NCI-H748 treated with DMSO at 0.1 percent for 48 hours (cell line): ENCODE measurements around the gene VOPP1.

Experiments used
- DNase-seq: peaks from one replicate; lab custom pipeline; 2025; lab: John Stamatoyannopoulos, UW

VOPP1 gene

DNA sequence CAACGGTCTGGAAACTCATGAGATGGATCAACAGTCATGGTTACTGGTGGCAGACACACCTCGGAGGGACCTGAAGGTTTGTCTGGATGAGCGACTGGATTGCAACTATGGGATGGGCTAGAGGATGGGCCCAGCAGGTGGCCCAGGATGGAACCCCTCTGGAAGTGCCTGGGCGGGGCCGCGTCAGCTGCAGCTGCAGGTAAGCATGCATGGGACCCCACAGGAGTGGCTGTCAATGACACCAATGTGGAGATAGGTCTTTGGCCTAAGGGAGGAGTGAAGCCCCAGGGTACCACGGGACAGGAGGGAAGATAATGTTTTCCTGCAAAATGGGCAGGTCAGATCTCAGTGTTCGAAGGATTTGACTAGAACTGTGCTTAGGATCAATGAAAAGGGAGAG, 103.8 kb downstream of the VOPP1 start:
- no peak for DNase-seq

DNA sequence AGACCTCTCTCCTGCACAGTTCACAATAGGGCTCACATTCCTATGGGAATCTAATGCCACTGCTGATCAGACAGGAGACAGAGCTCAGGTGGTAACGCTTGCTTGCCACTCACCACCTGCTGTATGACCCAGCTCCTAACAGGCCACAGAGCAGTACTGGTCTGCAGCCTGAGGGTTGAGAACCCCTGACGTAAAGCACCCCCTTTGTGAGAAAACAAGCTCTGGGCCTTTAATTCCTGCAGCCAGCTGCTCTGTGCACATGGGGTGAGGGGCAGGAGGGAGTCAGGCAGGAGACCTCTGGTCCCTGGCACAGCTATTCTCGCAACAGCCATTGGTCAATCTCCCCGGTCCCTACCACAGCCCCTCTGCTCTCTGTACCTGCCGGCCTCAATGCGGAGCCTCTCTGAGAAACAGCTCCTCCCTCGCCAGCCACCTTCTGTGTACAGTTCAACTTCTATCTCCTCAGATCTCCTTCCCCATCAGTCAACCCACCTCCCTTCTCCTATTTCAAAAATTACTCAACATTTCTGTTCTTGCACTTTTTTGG, 105.2 kb downstream of the VOPP1 start:
- no peak for DNase-seq

DNA sequence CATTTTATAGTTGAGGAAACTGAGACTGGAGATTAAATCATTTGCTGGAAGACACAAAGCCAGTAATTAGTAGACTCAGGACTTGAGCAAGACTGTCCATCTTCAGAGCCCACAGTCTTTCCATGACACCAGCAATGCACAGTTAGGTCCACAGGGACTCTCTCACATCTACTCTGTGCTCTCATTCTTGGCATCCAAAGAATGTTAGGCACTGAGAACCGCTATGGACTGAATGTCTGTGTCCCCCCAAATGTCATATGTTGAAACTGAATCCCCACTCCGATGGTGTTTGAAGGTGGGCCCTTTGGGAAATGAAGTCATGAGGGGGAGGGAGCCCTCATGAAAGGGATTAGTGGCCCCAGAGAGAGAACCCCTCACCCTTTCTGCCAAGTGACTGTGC, 106.6 kb downstream of the VOPP1 start:
- DNase-seq, result no peak

DNA sequence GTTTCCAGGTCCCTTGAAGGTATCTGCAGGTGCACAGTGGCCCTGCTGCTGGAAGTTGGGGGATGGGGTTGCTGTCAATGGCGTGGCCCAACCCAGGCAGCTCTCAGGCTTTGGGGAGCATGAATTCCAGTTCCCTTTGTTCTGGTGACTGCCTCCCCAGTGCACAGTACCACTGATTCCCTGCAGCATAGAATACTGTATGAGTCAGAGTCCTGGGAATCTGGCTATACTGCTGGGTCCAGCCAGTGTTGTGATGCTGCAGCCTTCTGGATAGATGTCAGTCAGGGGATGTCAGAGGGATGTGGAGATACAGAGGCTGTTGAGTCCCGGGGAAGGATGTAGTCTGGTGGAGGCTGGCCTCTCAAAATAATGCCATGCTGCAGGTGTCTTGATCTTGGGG, 107.9 kb downstream of the VOPP1 start:
- DNase-seq, result no peak

DNA sequence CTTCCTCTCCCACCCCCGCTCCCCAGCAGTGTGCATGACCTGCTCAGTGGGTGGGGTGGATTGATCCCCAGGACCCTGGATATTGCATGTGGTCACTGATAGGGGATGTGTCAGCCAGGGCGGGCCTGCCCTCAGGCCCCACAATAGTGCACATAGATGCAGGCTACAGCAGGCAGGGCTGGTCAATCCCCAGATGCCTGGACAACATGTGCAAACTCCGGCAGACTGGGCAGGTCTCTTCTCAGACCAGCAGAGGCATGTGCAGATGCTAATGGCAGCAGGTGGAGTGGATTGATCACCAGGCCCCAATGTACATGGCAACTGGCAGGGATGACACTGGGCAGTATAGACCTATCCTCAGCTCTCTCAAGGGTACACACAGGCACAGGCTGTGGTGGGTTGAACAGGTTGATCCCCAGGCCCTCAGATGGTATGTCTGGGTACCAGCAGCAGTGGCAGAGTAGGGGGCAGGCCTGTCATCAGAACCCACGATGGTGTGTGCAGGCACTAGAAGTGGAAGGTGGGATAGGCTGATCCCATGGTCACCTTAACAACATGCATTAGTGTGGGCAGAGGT, 108.5 kb downstream of the VOPP1 start:
- no peak for DNase-seq

DNA sequence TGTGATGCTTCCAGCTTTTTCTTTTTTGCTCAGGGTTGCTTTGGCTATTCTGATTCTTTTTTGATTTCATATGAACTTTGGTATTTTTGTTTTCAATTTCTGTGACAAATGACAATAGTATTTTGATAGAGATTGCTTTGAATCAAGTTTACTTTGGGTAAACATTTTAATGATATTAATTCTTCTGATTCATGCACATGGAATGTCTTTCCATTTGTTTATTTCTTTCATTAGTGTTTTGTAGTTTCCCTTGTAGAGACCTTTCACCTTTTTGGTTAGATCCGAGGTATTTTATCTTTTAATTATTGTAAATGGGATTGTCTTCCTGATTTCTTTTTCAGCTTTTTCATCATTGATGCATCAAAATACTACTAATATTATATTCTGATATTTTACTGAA, 114.0 kb downstream of the VOPP1 start:
- DNase-seq, result no peak

DNA sequence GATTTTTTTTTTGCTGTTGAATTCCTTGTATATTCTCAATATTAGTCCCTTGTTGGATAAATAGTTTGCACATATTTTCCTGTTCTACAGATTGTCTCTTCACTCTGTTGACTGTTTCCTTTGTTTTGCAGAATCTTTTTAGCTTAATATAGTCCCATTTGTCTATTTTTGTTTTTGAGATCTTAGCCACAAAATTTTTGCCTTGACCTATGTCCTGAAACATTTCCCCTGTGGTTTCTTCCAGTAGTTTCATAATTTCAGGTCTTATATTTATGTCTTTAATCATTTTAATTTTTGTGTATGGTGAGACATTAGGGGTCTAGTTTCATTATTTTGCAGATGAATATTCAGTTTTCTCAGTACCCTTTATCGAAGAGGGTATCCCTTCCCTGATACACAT, 114.5 kb downstream of the VOPP1 start:
- DNase-seq, result no peak

DNA sequence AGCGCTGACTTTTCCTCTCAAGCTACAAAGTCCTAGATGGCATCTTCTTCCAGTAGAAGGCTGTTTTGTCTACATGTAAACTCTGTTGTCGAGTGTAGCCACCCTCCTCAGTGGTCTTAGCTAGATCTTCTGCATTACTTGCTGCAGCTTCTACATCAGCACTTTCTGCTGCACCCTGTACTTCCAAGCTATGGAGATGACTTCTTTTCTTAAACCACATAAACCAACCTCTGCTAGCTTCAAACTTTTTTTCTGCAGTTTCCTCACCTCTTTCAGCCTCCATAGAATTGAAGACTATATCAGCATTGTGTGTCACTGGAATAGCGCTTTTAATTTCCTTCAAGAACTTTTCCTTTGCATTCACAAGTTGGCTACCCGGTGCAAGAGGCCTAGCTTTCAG, 119.3 kb downstream of the VOPP1 start:
- DNase-seq, result no peak

DNA sequence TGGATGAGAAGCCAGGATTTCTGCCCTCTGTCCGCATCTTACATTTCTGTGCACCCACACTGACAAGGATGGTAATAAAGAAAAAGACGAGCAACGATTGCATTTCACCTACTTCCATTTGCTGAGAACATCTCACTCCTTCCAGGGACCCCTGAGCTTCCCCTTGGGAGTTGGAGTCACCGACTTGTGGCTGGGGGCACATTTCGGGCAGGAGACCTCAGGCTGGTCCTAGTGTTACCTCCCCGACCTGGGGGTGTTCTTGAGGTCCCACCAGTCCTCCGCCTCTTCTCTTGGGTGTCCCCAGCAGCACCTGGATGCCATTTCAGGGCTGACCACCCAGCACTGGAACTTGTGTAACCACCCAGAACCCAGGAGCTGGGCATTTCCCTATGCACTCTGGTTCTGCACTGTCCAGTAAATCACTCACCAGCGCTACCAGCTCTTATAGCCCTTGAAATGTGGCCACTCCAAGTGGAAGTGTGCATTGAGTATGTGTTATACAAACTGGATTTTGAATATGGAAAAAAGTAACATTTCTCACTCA, 122.2 kb downstream of the VOPP1 start:
- no peak for DNase-seq

DNA sequence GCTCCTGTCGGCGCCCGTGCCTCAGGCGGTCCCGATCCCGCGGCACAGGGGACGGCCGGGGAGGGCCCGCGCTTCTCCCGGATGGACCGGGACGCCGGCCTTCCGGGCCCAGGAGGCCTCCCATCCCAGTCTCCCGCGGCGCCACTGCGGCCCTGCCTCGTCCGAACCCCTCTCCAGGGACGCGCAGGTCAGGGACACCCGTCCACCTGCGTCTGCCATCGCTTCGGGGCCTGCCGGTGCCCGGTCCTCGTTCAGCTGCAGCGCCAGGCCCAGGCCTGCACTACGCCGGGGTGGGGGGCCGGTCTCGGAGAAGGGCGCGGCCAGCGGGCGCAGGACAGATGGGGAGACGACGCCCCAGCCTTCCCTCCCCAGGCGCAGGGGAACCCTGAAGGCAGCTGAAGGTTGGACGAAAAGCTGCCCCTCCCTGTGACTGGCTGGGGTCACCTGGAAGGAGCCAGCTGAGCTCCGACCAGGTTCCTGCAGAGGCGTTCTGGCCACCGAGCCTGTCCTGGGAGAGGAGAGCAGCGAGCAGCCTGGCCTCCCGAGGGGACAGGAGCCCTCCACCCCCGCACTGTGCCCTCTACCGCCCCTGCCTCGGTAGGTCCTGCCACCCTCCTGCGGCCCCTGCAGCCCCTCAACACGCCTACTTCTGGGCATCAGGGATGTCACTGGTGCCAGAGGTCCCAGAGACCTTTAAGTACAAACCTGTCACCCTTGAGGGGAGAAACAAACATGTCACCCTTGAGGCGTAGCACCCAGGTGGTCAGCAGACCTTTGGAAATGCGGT, 122.9 kb downstream of the VOPP1 start:
- DNase-seq, result no peak

DNA sequence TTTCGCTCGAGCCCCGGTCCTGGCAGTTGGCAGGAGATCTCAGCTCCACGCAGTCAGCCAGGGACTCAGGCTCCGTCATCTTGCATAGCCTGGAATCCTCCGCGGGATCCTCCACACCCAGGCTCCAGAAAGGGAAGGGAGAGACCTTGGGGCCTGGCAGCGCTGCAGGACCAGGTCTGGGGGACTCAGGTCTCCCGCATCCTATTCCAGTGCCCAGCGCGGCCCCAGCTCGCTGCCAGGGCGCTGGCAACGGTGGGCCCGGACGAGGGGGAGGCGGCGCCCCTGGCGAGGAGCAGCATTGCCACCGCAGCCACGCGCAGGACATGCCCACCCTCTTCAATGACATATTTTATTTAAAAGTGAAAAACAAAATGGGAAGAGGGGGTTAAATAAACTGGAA, 123.8 kb downstream of the VOPP1 start:
- DNase-seq, result no peak

DNA sequence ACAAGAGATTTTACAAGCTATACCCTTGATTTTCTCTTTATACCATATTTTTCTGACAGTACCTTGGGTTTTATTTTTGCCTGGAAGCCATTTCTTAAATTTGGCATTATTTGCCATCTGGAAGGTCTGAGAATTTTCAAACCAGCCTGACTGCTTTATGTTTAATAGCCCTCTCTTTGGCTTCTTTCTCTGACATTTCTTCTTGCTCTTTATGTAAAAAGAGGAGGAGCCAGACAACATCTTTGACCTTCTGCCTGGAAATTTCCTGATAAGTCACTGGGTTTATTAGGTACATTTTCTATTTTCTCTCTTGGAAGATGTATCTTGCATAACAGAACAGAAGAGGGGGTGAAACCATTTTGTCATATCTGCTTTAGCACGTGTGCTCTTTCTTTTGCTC, 127.5 kb downstream of the VOPP1 start:
- DNase-seq, result no peak

DNA sequence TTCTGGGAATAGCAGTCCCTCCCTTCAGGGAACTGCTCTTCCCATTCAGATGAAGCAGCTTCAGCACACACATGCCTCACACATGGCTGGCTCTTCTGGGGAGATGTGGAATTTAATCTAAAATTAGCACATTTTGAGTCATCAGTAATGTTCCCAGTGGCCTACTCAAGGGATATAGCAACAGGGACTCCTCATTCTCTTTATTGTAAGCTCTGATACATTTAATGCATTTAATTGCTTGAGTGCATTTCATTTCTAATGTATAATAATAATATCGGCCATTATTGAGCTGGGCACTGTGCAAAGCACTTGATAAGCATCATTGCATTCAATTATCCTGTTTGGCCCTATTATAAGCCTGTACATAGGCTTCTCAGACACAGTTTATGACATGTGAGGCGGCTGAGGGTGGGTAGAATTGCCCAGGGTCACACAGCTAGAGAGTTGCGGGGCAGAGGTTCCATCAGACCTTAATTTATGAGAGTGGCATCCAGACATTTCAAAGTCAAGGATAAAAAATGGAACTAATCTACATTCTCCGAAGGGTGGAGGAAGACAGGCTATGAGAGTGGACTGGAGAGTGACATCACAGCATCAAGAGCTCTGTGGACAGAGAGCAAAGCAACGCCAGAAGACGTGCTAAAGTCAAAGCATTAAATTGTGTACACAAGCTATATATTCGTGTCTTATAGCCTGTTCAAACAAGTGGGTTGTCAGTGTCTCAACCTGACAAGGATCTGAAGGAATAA, 130.4 kb downstream of the VOPP1 start:
- no peak for DNase-seq

DNA sequence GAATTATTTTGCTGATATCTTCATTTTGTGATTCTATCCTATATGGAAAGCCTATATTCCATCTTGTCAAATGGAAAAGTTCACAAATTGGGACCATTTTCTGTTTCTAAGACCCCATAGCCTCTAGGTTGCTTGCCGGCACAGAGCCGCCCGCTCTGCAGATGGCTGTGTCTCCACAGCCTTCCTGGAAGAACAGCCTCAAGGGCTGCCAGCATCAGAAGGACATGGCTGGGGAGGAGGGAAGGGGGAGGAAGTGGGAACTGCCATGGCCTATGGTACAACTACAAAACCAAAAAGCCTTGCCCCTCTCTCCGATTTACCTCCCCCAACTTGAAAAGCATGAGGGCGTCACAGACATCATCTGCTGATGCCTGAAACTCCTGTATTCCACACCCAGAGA, 131.3 kb downstream of the VOPP1 start:
- DNase-seq, result no peak

DNA sequence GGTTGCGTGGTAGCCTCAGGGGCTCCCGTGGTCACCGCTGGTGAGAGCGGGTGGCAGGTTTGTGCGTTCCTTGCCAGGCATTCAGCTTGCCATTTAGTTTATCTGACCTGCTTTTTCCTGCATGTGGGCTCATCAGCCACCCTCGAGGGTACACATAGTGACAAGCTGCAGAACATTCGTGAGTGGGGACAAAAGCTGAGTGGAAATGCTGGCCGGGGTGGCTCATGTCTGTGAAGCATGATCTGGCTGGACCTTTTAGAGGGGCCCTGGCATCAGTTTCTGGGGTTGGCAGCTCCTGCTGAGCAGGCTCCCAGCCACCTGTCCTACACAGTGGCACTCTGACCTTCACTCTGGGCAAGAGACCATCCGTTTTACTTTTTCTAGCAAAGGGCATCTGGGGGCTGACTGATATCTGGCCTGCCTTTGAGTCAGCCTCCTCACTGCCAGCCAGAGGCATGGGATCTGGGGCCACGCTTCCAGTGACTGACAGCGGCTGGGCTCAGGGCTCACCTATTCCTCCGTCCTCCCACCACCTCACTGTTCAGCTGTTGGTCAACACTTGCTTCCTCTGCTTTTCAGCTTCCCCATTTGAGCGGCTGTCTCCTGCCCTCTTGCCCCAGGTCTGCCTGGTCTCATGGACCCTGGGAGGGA, 132.1 kb downstream of the VOPP1 start:
- no peak for DNase-seq

DNA sequence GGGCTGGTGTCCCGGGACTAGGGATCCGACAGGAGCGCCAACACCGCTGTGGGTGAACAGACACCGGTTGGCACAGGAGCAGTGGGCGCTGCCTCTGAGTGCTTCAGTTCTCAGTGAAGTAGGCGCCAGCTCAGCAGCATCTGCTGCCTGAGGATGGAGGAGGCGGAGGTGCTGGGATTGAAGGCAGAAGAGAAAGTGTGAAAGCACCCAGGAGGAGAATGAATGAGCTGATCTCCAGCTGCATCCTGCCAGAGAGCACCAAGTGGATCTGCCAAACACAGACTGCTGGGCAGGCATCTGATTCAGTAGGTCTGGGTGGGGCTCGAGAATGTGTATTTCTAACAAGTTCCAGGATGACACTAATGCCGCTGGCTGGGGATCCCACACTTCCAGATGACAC, 132.7 kb downstream of the VOPP1 start:
- no peak for DNase-seq

DNA sequence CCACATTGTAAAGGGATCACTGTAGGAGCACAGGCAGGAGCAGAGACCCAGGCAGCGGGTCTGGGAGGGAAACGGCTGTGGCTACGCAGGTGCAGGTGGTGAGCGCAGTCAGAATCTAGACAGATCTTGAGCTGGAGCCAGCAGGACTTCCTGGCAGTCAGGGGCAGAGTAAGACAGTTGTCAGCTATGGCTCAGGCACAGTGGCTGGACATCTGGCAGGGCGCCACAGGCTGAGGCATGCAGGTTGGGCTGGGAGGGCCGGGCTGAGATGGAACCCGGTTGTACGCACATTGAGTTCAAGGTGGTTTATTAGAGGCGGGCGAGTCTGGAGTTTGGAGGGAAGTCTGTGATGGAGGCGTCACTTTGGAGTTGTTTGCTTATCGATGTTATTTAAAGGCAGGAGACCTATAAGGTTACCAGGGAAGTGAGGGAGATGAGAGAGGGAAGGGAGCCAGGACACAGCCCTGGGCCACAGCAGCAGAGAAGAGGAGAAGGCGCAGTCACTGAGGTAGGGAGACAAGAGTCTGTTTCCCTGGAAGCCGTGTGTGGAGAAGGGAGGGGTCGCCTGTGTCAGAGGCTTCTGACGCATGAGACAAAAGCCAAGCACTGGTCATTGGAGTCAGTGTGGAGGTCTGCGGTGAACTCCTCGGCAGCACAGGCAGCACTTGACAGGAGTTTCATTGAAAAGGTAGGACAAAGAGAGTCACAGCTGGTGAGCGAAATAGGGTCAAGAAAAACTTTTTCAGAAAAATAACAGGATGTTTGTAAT, 133.4 kb downstream of the VOPP1 start:
- peak; percentile 86 for DNase-seq

DNA sequence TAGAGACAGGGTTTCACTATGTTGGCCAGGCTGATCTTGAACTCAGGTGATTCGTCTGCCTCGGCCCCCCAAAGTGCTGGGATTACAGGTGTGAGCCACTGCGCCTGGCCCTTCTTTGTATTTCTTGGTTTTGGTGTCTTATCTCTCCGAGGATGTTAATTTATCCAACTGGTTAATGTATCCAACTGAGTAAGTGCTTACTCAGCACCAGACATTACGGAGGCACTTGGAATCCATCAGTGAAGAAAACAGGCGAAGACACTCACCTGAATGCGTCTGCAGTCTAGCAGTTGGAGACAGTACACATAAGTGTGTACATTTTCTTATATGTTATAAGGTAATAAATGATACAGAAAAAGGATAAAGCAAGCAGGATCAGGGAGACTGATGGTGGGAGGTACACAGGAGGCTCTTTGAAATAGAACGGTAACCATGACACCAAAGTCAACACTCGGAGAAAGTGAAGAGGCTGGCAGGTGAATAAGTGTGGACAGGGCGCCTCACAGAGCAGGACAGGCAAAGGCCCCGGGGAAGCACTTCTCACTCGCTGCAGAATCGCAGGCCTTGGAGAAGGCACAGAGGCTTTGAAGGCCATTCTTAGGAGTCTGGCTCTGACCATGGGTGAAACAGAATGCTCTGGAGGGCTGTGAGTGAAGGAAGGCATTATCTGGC, 134.1 kb downstream of the VOPP1 start:
- peak; percentile 87 for DNase-seq

DNA sequence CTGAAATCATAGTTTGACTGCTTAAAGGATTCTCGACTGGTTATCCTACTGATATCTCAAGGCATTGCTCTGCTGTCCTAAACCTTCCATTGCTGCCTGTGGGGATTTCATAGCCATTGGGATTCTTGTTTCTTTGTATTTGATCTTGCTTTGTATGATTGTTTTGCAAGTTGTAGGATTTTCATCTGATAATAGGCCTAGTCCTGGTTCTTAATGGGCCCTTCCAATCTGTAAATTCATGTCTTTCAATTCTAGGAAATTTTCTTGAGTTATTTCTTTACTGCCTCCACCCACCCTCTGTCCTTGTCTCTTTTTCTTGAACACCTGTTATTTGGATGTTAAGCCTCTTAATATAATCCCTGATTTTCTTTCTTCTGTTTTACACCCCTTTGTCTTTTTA, 134.9 kb downstream of the VOPP1 start:
- no peak for DNase-seq

DNA sequence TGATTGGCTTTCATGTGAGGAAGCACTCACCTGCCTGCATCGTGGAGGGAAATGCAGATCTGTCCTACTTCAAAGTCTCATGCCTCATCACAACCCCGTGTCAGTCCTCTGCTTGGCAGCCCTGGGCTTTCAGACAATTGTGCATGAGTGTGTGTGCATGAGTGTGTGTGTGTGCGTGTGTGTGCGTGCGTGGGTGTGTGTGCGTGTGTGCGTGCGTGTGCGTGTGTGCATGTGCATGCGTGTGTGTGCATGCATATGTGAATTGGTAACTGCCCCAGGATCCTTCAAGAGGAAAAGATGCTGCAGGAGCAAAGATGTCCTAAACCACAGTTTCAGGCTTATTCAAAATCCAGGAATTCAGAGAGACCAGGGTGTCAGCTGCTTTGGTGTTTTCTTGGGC, 135.8 kb downstream of the VOPP1 start:
- DNase-seq, result no peak

DNA sequence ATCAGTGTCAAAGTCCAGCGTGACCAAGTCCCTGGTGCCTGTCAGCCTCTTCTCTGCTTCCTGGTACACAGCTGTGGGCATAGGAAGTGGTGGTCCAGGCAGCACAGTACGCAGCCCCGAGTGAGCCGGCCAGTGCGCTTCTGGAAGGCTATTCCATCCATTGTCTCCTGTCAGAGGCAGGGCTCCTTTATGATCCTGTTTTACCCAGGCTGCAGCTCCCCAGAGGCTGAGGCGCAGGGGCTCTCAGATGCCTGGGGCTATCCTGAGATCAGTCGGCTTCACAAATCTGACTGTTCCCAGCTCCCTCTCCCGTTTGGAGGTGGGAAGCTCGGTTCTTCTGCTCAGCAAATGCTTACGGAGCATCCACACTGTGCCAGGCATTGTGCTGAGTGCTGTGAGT, 136.8 kb downstream of the VOPP1 start:
- no peak for DNase-seq
